ENCODE data around the gene TCF3. TPM values are rescaled to one million over a fixed set of nuclear protein-coding genes. Genes with fewer than 3 reads are reported as not detected.
"Not testable (repeated sequence)": the region's sequence is repeated elsewhere in the genome, so short reads cannot be mapped to it uniquely, and the experiment has no call there.

TCF3 gene
- polyA plus RNA-seq (2012; ENCODE audit: low read depth, missing spikeins) = 146 TPM

- FAIRE-seq (peak; percentile 99), DNase-seq (ENCODE audit: insufficient read length, low spot score) (peak; percentile 97)
- TF ChIP-seq POU2F2 (IDR thresholded peaks at IDR 0.05; ENCODE audit: low read depth, low read length) (no peak), PAX5 (IDR thresholded peaks at IDR 0.05; ENCODE audit: insufficient read depth, low read length, severe bottlenecking) (peak; percentile 46), SPI1 (IDR thresholded peaks at IDR 0.05; ENCODE audit: low read depth, low read length) (no peak), POLR2A (IDR thresholded peaks at IDR 0.05; ENCODE audit: low read depth, low read length) (no peak), TAF1 (IDR thresholded peaks at IDR 0.05; ENCODE audit: low read depth, low read length) (peak; percentile 30)
Measured at GRCh38 chr19:1652471-1653299, at the start of gene TCF3. Gene TCF3 (minus strand): TSS chr19:1652615. CDS start chr19:1650248, 2,367 bp downstream.

GRCh38 chr19:1700733-1701663 is 48.6 kb upstream of the TCF3 start:
- FAIRE-seq (no peak), DNase-seq (ENCODE audit: insufficient read length, low spot score) (no peak)
- no peak for TF ChIP-seq PAX5 (IDR thresholded peaks at IDR 0.05; ENCODE audit: insufficient read depth, low read length, severe bottlenecking)
- TF ChIP-seq TAF1 (IDR thresholded peaks at IDR 0.05; ENCODE audit: low read depth, low read length) = no peak
- TF ChIP-seq POLR2A (IDR thresholded peaks at IDR 0.05; ENCODE audit: low read depth, low read length) = no peak
- TF ChIP-seq SPI1 (IDR thresholded peaks at IDR 0.05; ENCODE audit: low read depth, low read length) = no peak
- TF ChIP-seq POLR2AphosphoS5 (IDR thresholded peaks at IDR 0.05; ENCODE audit: low read depth, low read length) = no peak
- TF ChIP-seq POU2F2 (IDR thresholded peaks at IDR 0.05; ENCODE audit: low read depth, low read length) = no peak

- no peak for FAIRE-seq
- TF ChIP-seq POU2F2 (IDR thresholded peaks at IDR 0.05; ENCODE audit: low read depth, low read length) = no peak
- no peak for DNase-seq (ENCODE audit: insufficient read length, low spot score)
Measured at GRCh38 chr19:1699998-1700732, 47.8 kb upstream of the TCF3 start.

GRCh38 chr19:1699386-1699785 is 47.0 kb upstream of the TCF3 start:
- no peak for DNase-seq (ENCODE audit: insufficient read length, low spot score)
- FAIRE-seq = no peak
- TF ChIP-seq SPI1 (IDR thresholded peaks at IDR 0.05; ENCODE audit: low read depth, low read length) (no peak), TAF1 (IDR thresholded peaks at IDR 0.05; ENCODE audit: low read depth, low read length) (no peak), PAX5 (IDR thresholded peaks at IDR 0.05; ENCODE audit: insufficient read depth, low read length, severe bottlenecking) (no peak), POU2F2 (IDR thresholded peaks at IDR 0.05; ENCODE audit: low read depth, low read length) (no peak), POLR2A (IDR thresholded peaks at IDR 0.05; ENCODE audit: low read depth, low read length) (no peak), POLR2AphosphoS5 (IDR thresholded peaks at IDR 0.05; ENCODE audit: low read depth, low read length) (no peak)

DNA sequence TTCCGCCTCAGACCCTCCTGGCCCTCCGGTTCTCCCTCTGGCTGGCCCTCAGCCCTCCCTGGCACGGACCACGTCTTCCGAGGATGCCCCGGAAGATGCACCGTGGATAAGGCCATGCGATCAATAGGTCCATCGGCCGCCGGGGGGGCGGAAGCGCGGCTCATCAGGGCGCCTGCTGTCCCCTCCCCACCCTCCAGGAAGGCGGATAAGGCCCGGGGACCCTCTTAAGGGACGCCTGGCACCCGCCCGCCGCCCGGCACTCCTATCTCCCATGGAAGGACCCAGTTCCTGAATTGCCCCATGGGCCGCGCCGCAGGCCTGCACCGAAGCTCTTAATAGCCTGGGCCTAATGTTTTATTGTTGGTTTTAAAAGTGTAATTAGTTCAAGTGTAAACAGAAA is 46.2 kb upstream of the TCF3 start:
- no peak for FAIRE-seq
- DNase-seq (ENCODE audit: insufficient read length, low spot score) = no peak
- TF ChIP-seq POU2F2 (IDR thresholded peaks at IDR 0.05; ENCODE audit: low read depth, low read length) = no peak
- no peak for TF ChIP-seq TAF1 (IDR thresholded peaks at IDR 0.05; ENCODE audit: low read depth, low read length)
- no peak for TF ChIP-seq SPI1 (IDR thresholded peaks at IDR 0.05; ENCODE audit: low read depth, low read length)
- TF ChIP-seq POLR2A (IDR thresholded peaks at IDR 0.05; ENCODE audit: low read depth, low read length) = no peak
- no peak for TF ChIP-seq PAX5 (IDR thresholded peaks at IDR 0.05; ENCODE audit: insufficient read depth, low read length, severe bottlenecking)
- no peak for TF ChIP-seq POLR2AphosphoS5 (IDR thresholded peaks at IDR 0.05; ENCODE audit: low read depth, low read length)

GRCh38 chr19:1695481-1695880 is 43.1 kb upstream of the TCF3 start:
- DNase-seq (ENCODE audit: insufficient read length, low spot score); FAIRE-seq: not testable (repeated sequence)

- FAIRE-seq (no peak), DNase-seq (ENCODE audit: insufficient read length, low spot score) (no peak)
- no peak for TF ChIP-seq TAF1 (IDR thresholded peaks at IDR 0.05; ENCODE audit: low read depth, low read length)
- no peak for TF ChIP-seq POLR2A (IDR thresholded peaks at IDR 0.05; ENCODE audit: low read depth, low read length)
- no peak for TF ChIP-seq POLR2AphosphoS5 (IDR thresholded peaks at IDR 0.05; ENCODE audit: low read depth, low read length)
- TF ChIP-seq POU2F2 (IDR thresholded peaks at IDR 0.05; ENCODE audit: low read depth, low read length) = no peak
- no peak for TF ChIP-seq PAX5 (IDR thresholded peaks at IDR 0.05; ENCODE audit: insufficient read depth, low read length, severe bottlenecking)
- no peak for TF ChIP-seq SPI1 (IDR thresholded peaks at IDR 0.05; ENCODE audit: low read depth, low read length)
Measured at GRCh38 chr19:1691589-1692290, 39.3 kb upstream of the TCF3 start.

DNA sequence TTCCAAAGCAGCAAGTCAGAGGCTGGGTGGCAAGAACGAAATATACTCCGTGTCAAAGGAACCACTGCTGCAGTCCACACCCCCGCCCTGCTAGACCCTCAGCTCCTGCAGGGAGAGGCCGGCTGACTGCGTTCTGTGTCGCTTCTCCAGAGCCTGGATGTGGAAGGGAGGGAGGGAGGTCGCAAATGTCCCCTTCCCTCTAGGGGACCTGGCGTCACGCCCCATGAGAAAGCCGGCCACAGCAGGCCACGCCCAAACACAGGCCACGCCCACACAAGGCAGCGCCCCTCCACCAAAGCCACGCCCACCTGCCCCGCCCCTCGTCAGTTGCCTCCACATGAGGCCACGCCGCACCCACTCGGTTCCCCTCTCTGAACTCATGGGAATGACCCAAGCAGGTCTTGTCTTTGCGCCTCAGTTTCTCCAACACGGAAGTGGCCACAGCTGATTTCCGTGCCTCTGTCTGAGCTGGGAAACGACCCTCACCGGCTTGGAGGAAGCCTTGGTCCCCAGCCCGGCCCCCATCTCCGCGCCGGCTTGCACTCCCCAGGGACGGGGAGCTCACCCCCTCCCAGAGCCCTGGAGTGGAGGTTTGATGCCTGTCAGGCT is 38.4 kb upstream of the TCF3 start:
- DNase-seq (ENCODE audit: insufficient read length, low spot score) (no peak), FAIRE-seq (no peak)
- TF ChIP-seq POLR2AphosphoS5 (IDR thresholded peaks at IDR 0.05; ENCODE audit: low read depth, low read length) (no peak), SPI1 (IDR thresholded peaks at IDR 0.05; ENCODE audit: low read depth, low read length) (no peak), PAX5 (IDR thresholded peaks at IDR 0.05; ENCODE audit: insufficient read depth, low read length, severe bottlenecking) (no peak), POU2F2 (IDR thresholded peaks at IDR 0.05; ENCODE audit: low read depth, low read length) (no peak), POLR2A (IDR thresholded peaks at IDR 0.05; ENCODE audit: low read depth, low read length) (no peak), TAF1 (IDR thresholded peaks at IDR 0.05; ENCODE audit: low read depth, low read length) (no peak)

GRCh38 chr19:1685785-1686184 is 33.4 kb upstream of the TCF3 start:
- not testable (repeated sequence) for FAIRE-seq; DNase-seq (ENCODE audit: insufficient read length, low spot score)
